Stomach (tissue), 9 donors: ENCODE measurements around the gene MCTP2. TPM values are rescaled to one million over a fixed set of nuclear protein-coding genes. Genes with fewer than 3 reads are reported as not detected.

Source experiments
- DNase-seq, 2 donors: peaks; one replicate each; pipeline versions ENCODE4 v3.0.0 to v3.0.0-alpha.2; 2013 to 2019
- H3K27ac ChIP-seq, 5 donors: fragments of 200-600 bp in 4 of 5; sonication (generic) in 4 of 5; one replicate each; pipeline ENCODE4 v1.5.1; 2013 to 2019; ENCODE audit warnings: mild to moderate bottlenecking in 1 of 5, moderate library complexity in 1 of 5
- H3K27me3 ChIP-seq, 3 donors: fragments of 200-600 bp; sonication (generic); one replicate each; pipeline ENCODE4 v1.5.1; 2017 to 2019; ENCODE audit warnings: mixed run types in 1 of 3
- H3K36me3 ChIP-seq, 4 donors: fragments of 200-600 bp; sonication (generic); 1 replicate in 3 of 4; 2 replicates in 1 of 4; pipeline ENCODE4 v1.5.1; 2016 to 2019
- H3K4me1 ChIP-seq, 4 donors: fragments of 200-600 bp; sonication (generic); one replicate each; pipeline ENCODE4 v1.5.1; 2016 to 2019
- H3K4me3 ChIP-seq, 4 donors: fragments of 200-600 bp; sonication (generic) in 3 of 4; one replicate each; pipeline ENCODE4 v1.5.1; 2016 to 2019; ENCODE audit warnings: mild to moderate bottlenecking in 1 of 4
- H3K9me3 ChIP-seq, 4 donors: fragments of 200-600 bp; sonication (generic); one replicate each; pipeline ENCODE4 v1.5.1; 2016 to 2019
- CTCF ChIP-seq, 7 experiments: fragments of 450-650 bp in 4 of 7; fragments of 200-600 bp in 3 of 7; sonication (generic) in 3 of 7; IDR thresholded peaks; one replicate each; pipeline ENCODE4 v1.5.1; 2016 to 2019; ENCODE audit warnings: antibody characterized with exemption in 7 of 7, control low read depth in 2 of 7, mild to moderate bottlenecking in 1 of 7
- EP300 ChIP-seq: sonication (generic); formaldehyde crosslinking; IDR thresholded peaks from one replicate; pipeline ENCODE4 v1.6.1; 2017; ENCODE audit warnings: antibody characterized with exemption
- POLR2A ChIP-seq, 4 donors: fragments of 450-650 bp; IDR thresholded peaks; one replicate each; pipeline ENCODE4 v1.6.1; 2016; ENCODE audit warnings: antibody characterized with exemption in 4 of 4, control low read depth in 2 of 4, mild to moderate bottlenecking in 1 of 4, moderate library complexity in 1 of 4
- POLR2AphosphoS5 ChIP-seq, 3 donors: sonication (generic); formaldehyde crosslinking; IDR thresholded peaks; one replicate each; pipeline ENCODE4 v1.6.1; 2016; ENCODE audit warnings: antibody characterized with exemption in 3 of 3
- WGBS, 5 donors: extraction: QIAGEN DNeasy Blood & Tissue Kit in 3 of 5; methylation state at CpG; one replicate each; pipeline versions ENCODE4 v1.1.5 to v1.1.7; 2013 to 2018; 5-methylcytosine and 5-hydroxymethylcytosine counted together
- intact Hi-C: fragments of 100-400 bp; cut with DNase I; formaldehyde crosslinking; loops from one replicate; pipeline ENCODE4 v1.15.1; 2023; ENCODE audit warnings: low total_unique reads
- polyA plus RNA-seq, 3 donors: library from polyadenylated mRNA; stranded (reverse); fragments of 200-250 nt; gene quantifications; one replicate each; pipeline ENCODE4 v1.2.3, GENCODE V29; 2013
- total RNA-seq, 5 donors: library from RNA; depleted of rRNA; stranded (reverse); fragments of >200 nt; gene quantifications; one replicate each; pipeline versions ENCODE4 v1.1.0 to v1.2.3, GENCODE V29; 2014 to 2016
- donor health status: healthy with polysubstance abuse.
- donor health status: Bipolar disorder and iron deficiency.
- donor health status: healthy.

Gene MCTP2
- total and polyA plus RNA-seq, 8 donors, result 2.8 to 62.4 (median 15.4) TPM

- no peak for DNase-seq
- H3K27me3 ChIP-seq, result no peaks in the 10 kb centered on the region
- no peak for TF ChIP-seq POLR2AphosphoS5 (IDR thresholded peaks at IDR 0.05)
- no peak for TF ChIP-seq CTCF (IDR thresholded peaks at IDR 0.05)
- no peak for TF ChIP-seq EP300
- no peak for TF ChIP-seq POLR2A (IDR thresholded peaks at IDR 0.05)
- no peak overlapping the region for H3K27ac ChIP-seq
- H3K9me3 ChIP-seq, result no peaks in the 10 kb centered on the region
- intact Hi-C loops, result no loop called here
- H3K36me3 ChIP-seq, result peaks cover 0 to 6% (median 0%) of the 10 kb centered on the region in 4 donors
- no peak overlapping the region for H3K4me3 ChIP-seq
- WGBS, 5 donors, result 73 to 82% (median 76%) methylated on average over 3 of the region's 3 CpGs
- H3K4me1 ChIP-seq, result no peaks in the 10 kb centered on the region
These were observed 100.4 kb downstream of the MCTP2 start for GRCh38 chr15:94331731-94332130.

- no peaks in the 10 kb centered on the region for H3K27me3 ChIP-seq
- no peak overlapping the region for H3K27ac ChIP-seq
- intact Hi-C loops, result no loop called here
- H3K4me3 ChIP-seq, result no peak overlapping the region
- DNase-seq, result no peak
- no peaks in the 10 kb centered on the region for H3K4me1 ChIP-seq
- H3K36me3 ChIP-seq, result peaks cover 0 to 8% (median 2%) of the 10 kb centered on the region in 4 donors
- no peaks in the 10 kb centered on the region for H3K9me3 ChIP-seq
- TF ChIP-seq POLR2A (IDR thresholded peaks at IDR 0.05) (no peak), EP300 (no peak), POLR2AphosphoS5 (IDR thresholded peaks at IDR 0.05) (no peak), CTCF (IDR thresholded peaks at IDR 0.05) (no peak)
- 83 to 95% (median 93%) methylated on average over 3 of the region's 3 CpGs for WGBS, 5 donors
These were observed 104.3 kb downstream of the MCTP2 start for GRCh38 chr15:94335616-94336015.

GRCh38 chr15:94336817-94337467 is 105.6 kb downstream of the MCTP2 start:
- Histone ChIP-seq H3K36me3 (peaks cover 0 to 10% (median 3%) of the 10 kb centered on the region in 4 donors), H3K4me1 (no peaks in the 10 kb centered on the region), H3K4me3 (no peak overlapping the region), H3K9me3 (no peaks in the 10 kb centered on the region), H3K27ac (no peak overlapping the region), H3K27me3 (no peaks in the 10 kb centered on the region)
- no peak for DNase-seq
- WGBS, 5 donors, result 92 to 96% (median 92%) methylated on average over 13 of the region's 13 CpGs
- intact Hi-C loops, result no loop called here
- TF ChIP-seq CTCF (IDR thresholded peaks at IDR 0.05) (no peak), EP300 (no peak), POLR2A (IDR thresholded peaks at IDR 0.05) (no peak), POLR2AphosphoS5 (IDR thresholded peaks at IDR 0.05) (no peak)

GRCh38 chr15:94338243-94338846 is 107.0 kb downstream of the MCTP2 start:
- intact Hi-C loops, result no loop called here
- Histone ChIP-seq H3K36me3 (peaks cover 0 to 10% (median 3%) of the 10 kb centered on the region in 4 donors), H3K27me3 (no peaks in the 10 kb centered on the region), H3K9me3 (no peaks in the 10 kb centered on the region), H3K27ac (no peak overlapping the region), H3K4me1 (no peaks in the 10 kb centered on the region), H3K4me3 (no peak overlapping the region)
- 88 to 90% (median 89%) methylated on average over 16 of the region's 16 CpGs for WGBS, 5 donors
- no peak for TF ChIP-seq EP300
- no peak for TF ChIP-seq POLR2AphosphoS5 (IDR thresholded peaks at IDR 0.05)
- no peak for TF ChIP-seq POLR2A (IDR thresholded peaks at IDR 0.05)
- TF ChIP-seq CTCF (IDR thresholded peaks at IDR 0.05), result no peak
- no peak for DNase-seq
